Adipocyte (in vitro differentiated cells): Measurements from ENCODE around the gene RASSF8.

Experiments used
- DNase-seq: peaks from one replicate; pipeline ENCODE4 v3.0.0-alpha.2; 2015; ENCODE audit warnings: low read depth
- H3K27me3 ChIP-seq: replicated peaks from 2 replicates; pipeline ENCODE4 v1.7.0; 2013; ENCODE audit warnings: mild to moderate bottlenecking, low read length, moderate library complexity; ENCODE audit not compliant: control insufficient read depth, insufficient read depth
- H3K36me3 ChIP-seq: 2 replicates; pipeline ENCODE4 v1.7.0; 2013; ENCODE audit warnings: low read length, mild to moderate bottlenecking, moderate library complexity; ENCODE audit not compliant: control insufficient read depth, insufficient read depth, severe bottlenecking
- H3K4me1 ChIP-seq: 2 replicates; pipeline ENCODE4 v1.7.0; 2013; ENCODE audit warnings: mild to moderate bottlenecking, low read length, moderate library complexity; ENCODE audit not compliant: control insufficient read depth, insufficient read depth
- H3K4me3 ChIP-seq: 2 replicates; pipeline ENCODE4 v1.7.0; 2013; ENCODE audit warnings: mild to moderate bottlenecking, low read length, moderate library complexity
- H3K9ac ChIP-seq: 2 replicates; pipeline ENCODE4 v1.7.0; 2013; ENCODE audit warnings: mild to moderate bottlenecking, low read length, moderate library complexity
- H3K9me3 ChIP-seq: 2 replicates; pipeline ENCODE4 v1.7.0; 2013; ENCODE audit warnings: mild to moderate bottlenecking, low read length, moderate library complexity; ENCODE audit not compliant: control insufficient read depth

RASSF8 gene

DNA sequence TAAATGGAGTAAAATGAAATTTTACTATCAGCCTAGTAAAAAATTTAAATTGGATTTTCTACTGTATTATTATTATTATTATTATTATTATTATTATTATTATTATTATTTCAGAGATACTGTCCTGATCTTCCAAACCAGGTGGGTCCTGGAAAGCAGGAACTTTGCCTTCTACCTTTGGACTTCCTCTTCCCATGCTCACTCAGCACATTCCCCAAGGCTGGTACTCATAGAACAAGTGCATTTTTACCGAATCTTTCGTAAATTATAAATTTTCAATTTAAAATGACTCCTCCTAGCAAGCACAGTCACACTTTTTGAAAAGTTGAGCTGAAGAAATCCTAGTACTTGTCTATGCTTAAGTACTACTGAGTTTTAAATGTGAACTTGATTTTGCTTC lies 136.7 kb downstream of the RASSF8 start:
- H3K4me1 ChIP-seq, result peaks cover 14% of the 10 kb centered on the region
- no peak for DNase-seq
- no peak overlapping the region for H3K4me3 ChIP-seq
- no peaks in the 10 kb centered on the region for H3K9me3 ChIP-seq
- no peaks in the 10 kb centered on the region for H3K36me3 ChIP-seq
- H3K9ac ChIP-seq, result no peak overlapping the region
- H3K27me3 ChIP-seq, result no peaks in the 10 kb centered on the region

DNA sequence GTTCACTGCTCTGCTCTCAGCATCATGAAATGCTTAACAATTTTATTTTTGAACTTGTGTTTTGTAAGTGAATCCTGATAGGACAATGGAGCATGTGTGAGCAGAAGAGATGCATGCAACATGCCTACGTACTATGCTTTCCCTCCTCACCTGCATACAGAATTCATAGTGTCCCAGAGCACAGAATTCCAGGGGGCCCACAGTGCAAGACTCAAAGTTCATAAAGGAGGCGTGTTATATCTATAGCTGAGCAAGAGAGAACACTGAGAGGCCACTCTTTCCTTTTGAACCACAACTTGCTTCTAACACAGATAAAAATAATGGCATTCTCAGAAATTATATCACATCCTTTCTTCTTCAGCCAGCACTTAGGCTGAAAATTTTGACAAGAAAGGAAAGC lies 137.6 kb downstream of the RASSF8 start:
- Histone ChIP-seq H3K36me3 (no peaks in the 10 kb centered on the region), H3K4me1 (peaks cover 14% of the 10 kb centered on the region), H3K4me3 (no peak overlapping the region), H3K9me3 (no peaks in the 10 kb centered on the region), H3K9ac (no peak overlapping the region), H3K27me3 (no peaks in the 10 kb centered on the region)
- DNase-seq, result no peak

DNA sequence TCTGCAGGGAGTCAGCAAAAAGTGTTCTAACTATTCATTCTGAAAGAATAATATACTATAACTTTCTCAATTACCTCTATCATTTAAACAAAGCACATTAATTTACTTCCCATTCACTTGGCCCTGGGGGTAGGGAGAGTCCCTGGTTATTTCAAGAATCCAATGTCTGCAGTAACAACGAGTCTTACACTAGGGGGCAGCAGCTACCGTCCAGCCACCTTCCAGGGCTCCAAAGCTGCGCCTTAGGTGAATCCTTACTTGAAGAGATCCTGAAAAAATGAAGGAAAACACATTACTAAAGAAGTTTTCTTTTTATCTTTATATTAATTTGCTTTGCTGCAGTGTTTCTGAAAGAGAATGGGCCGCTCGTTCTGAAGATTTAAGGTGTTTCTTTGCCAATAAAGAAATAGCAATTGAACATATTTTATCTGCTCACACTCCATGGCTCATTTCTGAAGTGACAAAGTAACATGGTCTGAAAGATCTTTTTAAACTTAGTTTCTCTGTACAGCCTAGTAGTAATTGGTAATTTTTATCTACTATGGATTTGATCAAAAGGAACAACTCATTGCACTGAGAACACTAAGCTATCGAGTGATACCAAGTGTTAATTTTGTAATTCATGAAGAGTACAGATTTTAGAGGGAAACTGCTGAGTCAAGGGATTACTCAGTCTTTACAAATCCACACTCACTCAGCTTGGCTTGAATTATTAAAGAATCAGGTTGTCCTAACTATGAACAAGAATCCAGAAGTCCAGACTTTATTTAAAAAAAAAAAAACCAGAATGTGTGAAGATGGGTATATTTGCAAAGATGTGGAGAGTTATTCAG lies 138.8 kb downstream of the RASSF8 start:
- Histone ChIP-seq H3K27me3 (no peaks in the 10 kb centered on the region), H3K4me3 (peak overlapping the region; percentile 53), H3K4me1 (peaks cover 8% of the 10 kb centered on the region), H3K9ac (peak overlapping the region; percentile 17), H3K9me3 (no peaks in the 10 kb centered on the region), H3K36me3 (no peaks in the 10 kb centered on the region)
- peak; percentile 92 for DNase-seq

DNA sequence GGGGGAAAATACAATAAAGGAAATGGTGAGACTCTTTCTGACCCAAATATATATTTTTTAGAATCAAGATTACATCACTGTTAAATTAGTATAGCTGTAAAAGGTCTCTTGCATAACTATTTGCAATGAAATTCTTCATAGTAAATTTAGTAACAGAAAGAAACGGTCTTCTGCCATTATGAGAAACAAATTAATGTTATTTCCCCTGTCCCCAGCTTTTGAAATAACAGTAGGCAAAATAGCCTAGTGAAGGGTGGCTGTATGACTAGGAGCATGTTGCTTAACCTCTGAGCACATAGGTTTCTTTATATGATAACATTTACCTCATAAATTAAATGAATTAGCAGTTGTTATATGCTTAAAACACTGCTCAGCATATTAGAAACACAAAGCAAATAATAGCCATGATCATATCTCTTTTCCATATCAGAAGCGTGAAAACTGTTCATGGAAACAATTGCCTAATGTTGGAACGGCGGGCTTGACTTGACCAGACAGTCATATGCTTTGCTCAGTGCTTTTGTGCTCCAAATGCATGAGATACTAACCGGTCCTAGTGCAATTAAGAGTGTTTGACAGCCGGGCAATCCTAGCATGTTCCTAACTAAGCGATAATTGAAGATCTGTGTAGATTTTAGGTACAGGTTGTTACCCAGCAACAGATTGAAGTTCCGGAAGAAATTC lies 142.3 kb downstream of the RASSF8 start:
- H3K4me3 ChIP-seq, result no peak overlapping the region
- no peak for DNase-seq
- no peaks in the 10 kb centered on the region for H3K36me3 ChIP-seq
- H3K27me3 ChIP-seq, result no peaks in the 10 kb centered on the region
- H3K9me3 ChIP-seq, result no peaks in the 10 kb centered on the region
- H3K4me1 ChIP-seq, result peaks cover 8% of the 10 kb centered on the region
- no peak overlapping the region for H3K9ac ChIP-seq

DNA sequence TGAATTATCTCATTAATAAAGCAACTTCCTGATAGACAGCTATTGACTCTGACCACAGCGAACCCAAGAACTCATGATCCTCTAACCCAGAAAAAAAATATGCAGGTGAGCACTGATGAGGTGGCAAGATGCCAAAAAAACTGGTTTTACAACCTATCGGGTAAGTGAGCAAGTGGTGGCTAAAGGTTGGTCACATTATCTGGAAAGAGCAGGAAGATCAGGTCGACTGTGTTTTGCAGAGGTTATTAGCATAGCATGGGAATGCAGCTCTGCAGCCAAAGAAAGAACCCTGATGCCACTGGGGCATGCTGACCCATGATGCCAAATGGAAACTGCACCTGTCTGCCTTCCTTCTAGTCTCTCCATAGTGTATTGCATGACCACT lies 142.9 kb downstream of the RASSF8 start:
- no peak for DNase-seq
- no peak overlapping the region for H3K9ac ChIP-seq
- H3K36me3 ChIP-seq, result no peaks in the 10 kb centered on the region
- no peaks in the 10 kb centered on the region for H3K27me3 ChIP-seq
- H3K9me3 ChIP-seq, result no peaks in the 10 kb centered on the region
- no peak overlapping the region for H3K4me3 ChIP-seq
- H3K4me1 ChIP-seq, result peaks cover 8% of the 10 kb centered on the region

DNA sequence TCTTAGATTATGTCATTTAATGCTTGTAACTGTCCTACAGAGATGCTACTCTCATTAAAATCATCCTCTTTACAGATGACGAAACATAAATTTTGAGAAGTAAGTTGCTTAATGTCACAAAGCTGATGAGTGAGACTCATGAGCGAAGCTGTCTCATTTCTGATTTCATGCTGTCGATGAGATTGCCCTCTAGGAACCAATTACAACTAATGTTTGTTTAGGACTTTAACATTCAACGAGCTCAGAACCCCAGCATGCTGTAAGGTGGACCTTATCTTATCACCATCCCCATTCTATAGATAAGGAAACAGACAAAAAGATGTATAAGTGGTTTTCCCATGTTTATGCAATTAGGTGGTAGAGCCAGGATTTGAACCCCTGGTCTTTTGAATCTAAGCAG lies 143.3 kb downstream of the RASSF8 start:
- Histone ChIP-seq H3K4me1 (peaks cover 8% of the 10 kb centered on the region), H3K36me3 (no peaks in the 10 kb centered on the region), H3K9me3 (no peaks in the 10 kb centered on the region), H3K4me3 (no peak overlapping the region), H3K27me3 (no peaks in the 10 kb centered on the region), H3K9ac (no peak overlapping the region)
- no peak for DNase-seq

DNA sequence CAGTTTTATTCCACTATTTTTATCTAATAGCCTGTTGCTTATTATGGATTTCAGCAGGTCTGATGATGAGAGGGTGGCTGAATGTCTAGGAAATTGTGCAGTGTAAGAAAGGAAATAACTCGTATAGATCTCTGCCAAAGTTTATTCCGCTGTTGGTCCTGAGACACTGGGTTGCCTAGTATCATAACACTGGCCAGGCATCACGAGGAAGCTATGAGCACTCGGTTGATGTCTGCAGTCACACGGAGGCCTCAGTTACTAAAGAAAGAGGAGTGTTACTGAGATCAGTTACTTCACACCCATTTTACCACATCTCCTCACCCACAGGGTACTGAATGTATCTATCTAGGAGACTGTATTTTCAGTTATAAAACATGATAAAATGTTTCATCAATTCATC lies 144.5 kb downstream of the RASSF8 start:
- H3K9ac ChIP-seq, result no peak overlapping the region
- no peaks in the 10 kb centered on the region for H3K27me3 ChIP-seq
- H3K36me3 ChIP-seq, result no peaks in the 10 kb centered on the region
- no peak overlapping the region for H3K4me3 ChIP-seq
- no peak for DNase-seq
- H3K9me3 ChIP-seq, result no peaks in the 10 kb centered on the region
- H3K4me1 ChIP-seq, result no peaks in the 10 kb centered on the region

DNA sequence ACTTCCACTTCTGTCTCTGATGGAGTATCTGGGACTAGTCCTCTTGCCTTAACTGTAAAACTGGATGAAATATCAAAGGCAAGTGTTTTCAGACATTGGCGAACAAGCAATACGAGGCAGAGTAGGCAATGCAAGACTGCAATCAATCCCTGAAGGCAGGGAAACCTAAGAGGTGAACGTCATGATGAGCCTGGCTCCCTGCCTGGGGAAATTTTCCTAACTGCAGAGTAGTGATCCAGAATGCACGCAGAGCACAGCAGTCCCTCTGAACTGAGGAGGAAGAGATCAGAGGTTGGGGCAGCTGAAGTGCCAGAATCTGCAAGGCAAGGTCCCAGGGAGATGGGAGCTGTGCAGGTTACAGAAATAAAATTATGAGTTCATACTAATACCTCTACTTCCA lies 147.9 kb downstream of the RASSF8 start:
- no peaks in the 10 kb centered on the region for H3K9me3 ChIP-seq
- no peaks in the 10 kb centered on the region for H3K27me3 ChIP-seq
- DNase-seq, result no peak
- peaks cover 19% of the 10 kb centered on the region for H3K4me1 ChIP-seq
- no peak overlapping the region for H3K4me3 ChIP-seq
- no peaks in the 10 kb centered on the region for H3K36me3 ChIP-seq
- no peak overlapping the region for H3K9ac ChIP-seq

DNA sequence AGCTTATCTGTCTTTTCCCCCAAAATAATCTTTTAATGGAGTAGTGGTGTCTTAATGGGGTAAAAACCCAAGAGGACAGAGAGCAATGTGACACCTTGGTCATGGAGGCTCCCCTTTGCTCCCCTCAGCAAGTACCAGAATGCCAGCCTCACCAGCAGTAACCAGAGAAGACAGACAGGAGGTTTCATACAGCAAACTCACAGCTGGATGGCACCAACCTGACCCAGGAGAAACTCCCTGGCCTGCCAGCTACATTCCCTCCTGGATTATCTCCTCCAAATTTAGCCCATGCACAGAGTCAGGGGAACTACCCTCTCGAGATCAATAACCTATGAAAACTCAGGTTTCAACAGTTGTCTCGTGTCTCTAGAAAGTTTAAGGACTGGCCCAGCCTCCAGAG lies 150.4 kb downstream of the RASSF8 start:
- no peak overlapping the region for H3K9ac ChIP-seq
- H3K4me1 ChIP-seq, result peaks cover 31% of the 10 kb centered on the region
- H3K36me3 ChIP-seq, result no peaks in the 10 kb centered on the region
- no peak overlapping the region for H3K4me3 ChIP-seq
- DNase-seq, result no peak
- no peaks in the 10 kb centered on the region for H3K9me3 ChIP-seq
- H3K27me3 ChIP-seq, result no peaks in the 10 kb centered on the region

DNA sequence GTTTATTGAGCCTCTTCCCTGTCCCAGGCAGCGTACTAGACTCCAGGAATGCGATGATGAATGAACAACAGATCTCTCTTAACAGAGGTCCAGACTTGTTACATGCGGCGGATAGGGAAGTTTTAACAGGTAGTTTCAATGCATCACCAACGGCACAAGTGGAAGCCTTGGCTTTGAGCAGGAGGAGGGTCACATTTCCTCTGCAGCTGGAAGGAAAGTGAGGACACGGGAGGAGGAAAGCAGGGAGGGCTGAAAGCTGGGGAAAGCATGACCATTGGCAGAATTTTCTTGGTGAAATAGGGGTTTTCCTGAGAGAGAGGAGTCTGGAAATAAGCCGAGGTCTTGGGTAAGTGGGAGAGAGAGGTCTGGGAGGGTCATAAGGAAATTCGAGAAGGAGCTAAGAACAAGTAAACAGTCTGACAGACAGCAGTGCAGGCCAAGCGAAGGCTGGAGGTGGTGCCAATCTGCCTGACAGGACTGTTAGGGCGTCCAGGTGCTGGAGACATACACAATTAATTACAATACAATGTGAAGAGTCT lies 150.9 kb downstream of the RASSF8 start:
- Histone ChIP-seq H3K36me3 (no peaks in the 10 kb centered on the region), H3K4me1 (peaks cover 33% of the 10 kb centered on the region), H3K9ac (peak overlapping the region; percentile 61), H3K4me3 (no peak overlapping the region), H3K27me3 (no peaks in the 10 kb centered on the region), H3K9me3 (no peaks in the 10 kb centered on the region)
- peak; percentile 31 for DNase-seq

DNA sequence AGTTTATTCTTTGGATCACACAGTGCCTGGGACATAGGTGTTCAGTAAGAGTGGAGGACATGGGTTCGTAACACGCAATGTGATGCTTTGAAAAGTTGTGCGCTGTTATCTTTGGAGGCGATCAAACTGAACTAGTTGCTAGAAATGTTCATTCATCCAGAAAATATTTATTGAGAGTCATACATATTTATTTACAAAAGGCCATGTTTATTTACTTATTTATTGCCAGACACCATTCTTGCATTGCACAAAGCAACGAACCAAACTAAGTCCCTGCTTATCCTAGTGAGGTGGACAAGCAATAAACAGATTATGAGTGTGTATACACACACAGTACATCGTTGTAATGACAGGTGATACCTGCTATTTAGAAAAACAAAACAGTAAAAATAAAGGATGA lies 153.8 kb downstream of the RASSF8 start:
- no peak for DNase-seq
- H3K9ac ChIP-seq, result no peak overlapping the region
- H3K27me3 ChIP-seq, result no peaks in the 10 kb centered on the region
- no peak overlapping the region for H3K4me3 ChIP-seq
- H3K36me3 ChIP-seq, result no peaks in the 10 kb centered on the region
- no peaks in the 10 kb centered on the region for H3K9me3 ChIP-seq
- peaks cover 40% of the 10 kb centered on the region for H3K4me1 ChIP-seq
